ENCODE data around the gene NPTX1.

GRCh38 chr17:80453126-80453997 lies 23.0 kb downstream of the NPTX1 start:
- TF ChIP-seq, protein P1, sequence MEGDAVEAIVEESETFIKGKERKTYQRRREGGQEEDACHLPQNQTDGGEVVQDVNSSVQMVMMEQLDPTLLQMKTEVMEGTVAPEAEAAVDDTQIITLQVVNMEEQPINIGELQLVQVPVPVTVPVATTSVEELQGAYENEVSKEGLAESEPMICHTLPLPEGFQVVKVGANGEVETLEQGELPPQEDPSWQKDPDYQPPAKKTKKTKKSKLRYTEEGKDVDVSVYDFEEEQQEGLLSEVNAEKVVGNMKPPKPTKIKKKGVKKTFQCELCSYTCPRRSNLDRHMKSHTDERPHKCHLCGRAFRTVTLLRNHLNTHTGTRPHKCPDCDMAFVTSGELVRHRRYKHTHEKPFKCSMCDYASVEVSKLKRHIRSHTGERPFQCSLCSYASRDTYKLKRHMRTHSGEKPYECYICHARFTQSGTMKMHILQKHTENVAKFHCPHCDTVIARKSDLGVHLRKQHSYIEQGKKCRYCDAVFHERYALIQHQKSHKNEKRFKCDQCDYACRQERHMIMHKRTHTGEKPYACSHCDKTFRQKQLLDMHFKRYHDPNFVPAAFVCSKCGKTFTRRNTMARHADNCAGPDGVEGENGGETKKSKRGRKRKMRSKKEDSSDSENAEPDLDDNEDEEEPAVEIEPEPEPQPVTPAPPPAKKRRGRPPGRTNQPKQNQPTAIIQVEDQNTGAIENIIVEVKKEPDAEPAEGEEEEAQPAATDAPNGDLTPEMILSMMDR (IDR thresholded peaks at IDR 0.05) = no peak
- TF ChIP-seq POLR2A (IDR thresholded peaks at IDR 0.05) = no peak
- no peak for TF ChIP-seq EP300 (IDR thresholded peaks at IDR 0.05)

Measured in tibial nerve (tissue), 4 donors.